Measurements from ENCODE around the gene RPS27.
A peak's percentile ranks its signal among the peaks of the same experiment; 100 is the strongest.
"Not testable (repeated sequence)": the region's sequence is repeated elsewhere in the genome, so short reads cannot be mapped to it uniquely, and the experiment has no call there.

Gene RPS27

DNA sequence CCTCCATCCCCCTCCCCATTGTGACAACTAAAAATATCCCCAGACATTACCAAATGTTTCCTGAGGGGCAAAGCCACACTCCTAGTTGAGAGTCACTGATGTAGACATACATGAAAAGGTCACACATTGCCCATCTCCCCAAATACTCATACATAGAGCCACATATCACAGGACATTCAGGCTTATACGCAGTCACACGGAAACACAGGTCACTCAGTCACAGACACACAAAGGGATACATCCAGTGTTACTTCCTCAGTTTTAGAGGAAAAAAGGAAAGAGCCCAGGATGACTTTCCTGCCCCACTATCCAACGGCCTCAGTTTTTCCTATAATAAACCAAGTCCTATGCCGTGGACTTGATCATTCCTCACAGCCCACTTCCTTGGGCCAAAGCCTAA is 29.1 kb upstream of the RPS27 start:
- DNase-seq (ENCODE audit: low read depth, low spot score), result no peak

DNA sequence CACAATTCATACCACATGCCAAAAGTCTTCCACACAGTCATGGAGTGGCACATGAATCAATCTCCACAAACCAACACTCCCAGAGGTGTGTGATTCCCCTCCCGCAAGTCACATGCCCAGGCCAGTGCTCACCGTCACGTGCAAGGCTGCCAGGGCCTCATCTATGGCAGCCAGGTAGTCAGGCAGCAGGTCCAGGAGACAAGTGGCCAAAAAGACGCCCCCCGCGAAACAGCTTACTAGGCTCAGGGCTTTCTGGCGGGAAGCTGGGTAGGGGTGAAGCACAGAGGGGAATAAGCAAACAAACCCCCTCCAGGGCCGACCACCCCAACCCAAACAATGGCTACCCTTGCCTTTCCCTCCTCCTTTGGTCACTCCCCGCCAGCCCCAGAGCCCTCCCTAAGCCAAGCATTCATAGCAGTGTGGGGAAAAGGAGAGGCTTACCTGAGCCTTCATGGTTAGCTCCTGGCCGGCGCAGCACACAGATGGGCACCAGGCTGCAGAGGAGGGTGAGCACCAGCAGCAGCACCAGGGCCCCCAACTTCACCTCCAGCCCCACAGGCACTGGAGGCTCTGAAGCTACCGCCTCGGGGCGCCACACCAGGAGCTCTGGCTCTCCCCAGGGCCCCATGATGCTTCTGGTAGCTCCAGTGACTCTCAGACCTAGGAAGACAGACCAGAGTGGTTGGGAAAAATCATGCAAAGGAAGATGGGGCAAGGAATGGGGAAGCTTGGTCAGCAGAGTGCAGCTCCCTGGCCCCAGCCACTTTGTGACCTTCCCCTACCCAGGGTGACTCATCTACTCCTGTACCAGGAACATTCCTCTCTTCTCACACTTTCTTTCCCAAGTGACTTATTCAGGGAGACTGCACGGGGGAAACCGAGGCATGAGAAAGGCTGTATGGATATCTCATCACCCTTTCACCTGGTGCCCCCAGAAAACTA is 28.2 kb upstream of the RPS27 start:
- no peak for DNase-seq (ENCODE audit: low read depth, low spot score)

DNA sequence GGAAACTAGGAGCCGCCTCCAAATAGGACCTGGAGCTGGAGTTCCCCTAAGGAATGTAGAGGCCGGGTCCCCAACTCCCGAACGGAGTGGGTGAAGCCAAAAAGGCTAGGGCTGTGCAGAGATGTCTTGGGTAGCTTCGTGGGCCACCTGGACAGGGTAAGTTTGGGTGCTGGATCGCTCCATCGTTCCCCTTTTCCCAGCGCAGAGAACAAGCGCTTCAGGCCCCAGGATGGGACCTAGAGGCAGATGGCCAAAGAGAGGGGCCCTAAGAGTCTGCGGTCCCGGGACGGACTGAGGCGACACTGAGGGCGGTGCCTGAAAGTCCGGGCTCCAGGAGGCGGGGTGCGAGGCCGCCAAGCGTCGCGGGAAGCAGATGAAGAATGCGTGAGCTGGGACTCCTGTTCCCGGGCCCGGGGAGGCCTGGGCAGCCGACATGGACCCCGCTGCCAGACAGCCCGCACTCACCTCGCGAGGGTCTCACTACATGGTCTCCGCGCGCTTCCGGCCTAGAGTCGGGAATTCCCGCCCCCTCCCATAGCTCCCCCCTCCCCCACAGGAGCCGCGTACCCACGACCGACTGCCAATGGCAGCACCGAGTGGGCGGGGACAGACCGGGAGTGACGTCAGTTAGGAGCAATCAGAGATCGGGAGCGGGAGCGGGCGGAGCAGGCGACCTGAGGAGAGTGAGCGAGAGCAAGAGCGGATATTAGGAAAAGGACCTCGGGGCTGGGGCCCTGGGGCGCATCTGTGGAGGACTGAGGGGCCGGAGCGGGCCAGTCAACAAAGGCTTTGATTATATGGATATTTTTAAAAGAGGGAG is 27.3 kb upstream of the RPS27 start, which contains the start of gene SLC39A1:
Gene SLC39A1, minus strand, starts transcription at position 508 of the 820 bp plus-strand sequence. CDS start 822 bp downstream, outside the sequence.
- no peak for DNase-seq (ENCODE audit: low read depth, low spot score)

DNA sequence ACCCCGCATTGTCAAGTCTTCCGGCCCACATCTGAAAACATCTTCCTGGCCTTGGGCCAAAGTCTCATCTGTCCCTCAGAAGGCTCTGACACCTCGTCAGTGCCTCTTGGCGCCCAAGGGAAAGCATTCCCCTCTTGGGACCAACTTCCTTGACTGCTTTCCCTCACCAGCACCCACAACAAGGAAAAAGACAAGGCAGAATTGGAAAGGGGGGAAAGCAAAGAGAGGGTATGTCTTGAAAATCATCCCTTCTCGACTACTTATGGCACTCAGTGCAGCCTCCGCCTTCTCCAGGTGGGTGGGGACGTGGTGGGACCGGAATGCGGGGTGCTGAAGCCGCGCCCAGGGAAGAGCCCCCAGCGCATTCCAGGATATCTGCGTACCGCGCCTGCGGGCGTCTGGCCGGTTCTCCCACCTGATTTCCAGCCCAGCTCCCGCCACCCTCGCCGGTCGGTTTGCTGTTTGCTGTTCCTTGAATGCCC is 26.7 kb upstream of the RPS27 start:
- no peak for DNase-seq (ENCODE audit: low read depth, low spot score)

DNA sequence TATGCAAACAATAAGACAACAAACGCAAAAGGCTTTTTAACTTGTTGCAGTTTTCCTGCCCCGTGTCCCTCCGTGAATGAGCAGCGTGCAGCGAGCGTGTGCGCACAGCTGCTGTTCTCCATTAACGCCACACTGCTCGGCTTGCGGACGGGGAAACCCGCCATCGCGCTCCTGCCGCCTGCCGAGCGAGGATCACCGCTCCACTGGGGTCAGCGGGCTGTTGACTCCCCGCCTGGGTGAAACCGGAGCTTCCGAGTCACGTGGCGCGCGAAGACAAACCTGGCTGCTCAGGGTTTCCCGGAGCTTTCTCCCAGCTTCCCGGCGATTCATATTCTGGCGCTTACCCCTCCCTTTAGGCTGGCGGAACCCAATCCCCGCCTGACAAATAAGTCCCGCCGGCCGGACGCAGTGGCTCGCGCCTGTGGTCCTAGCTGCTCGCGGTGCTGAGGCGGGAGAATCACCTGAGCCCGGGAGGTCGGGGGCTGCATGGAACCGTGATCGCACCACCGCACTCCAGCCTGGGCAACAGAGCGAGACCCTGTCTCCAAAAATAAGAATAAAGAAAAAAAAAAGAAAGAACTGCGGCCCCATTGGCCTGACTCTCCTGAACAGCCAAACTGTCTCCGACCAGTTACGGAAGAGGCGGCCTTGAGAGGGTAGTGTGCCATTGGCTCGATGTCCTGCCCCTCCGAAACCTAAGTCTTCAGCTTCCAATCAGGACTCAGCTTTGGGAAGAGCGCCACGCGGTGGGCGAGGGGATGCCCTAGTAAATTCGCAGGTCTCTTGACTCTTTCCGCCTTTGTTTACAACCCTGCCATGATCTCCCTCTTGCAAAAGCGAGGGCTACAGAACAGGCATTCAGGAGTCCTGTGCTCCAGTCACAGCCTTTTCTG is 23.2 kb upstream of the RPS27 start, which contains the start of gene CREB3L4:
Gene CREB3L4, plus strand, starts transcription at position 796 of the 893 bp plus-strand sequence. CDS start 624 bp downstream, outside the sequence.
- peak; percentile 98 for DNase-seq (ENCODE audit: low read depth, low spot score)

DNA sequence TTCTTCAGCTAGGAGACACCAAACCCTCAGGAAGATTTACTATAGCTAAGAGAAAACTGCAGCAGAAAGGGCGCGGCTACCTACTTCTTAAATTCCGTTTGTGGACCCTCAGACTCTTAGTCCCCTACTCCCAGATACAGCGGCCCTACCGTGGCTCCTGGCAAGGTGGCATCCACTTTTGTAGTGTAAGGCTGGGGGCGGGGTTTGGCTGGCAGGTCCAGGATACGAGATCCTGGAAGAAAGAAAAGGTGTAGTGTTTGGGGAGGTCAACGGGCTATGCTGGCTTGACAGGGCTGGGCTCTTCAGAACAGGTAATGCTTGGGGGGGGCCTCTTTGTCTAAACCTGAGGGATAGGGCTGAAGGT is 22.6 kb upstream of the RPS27 start:
- no peak for DNase-seq (ENCODE audit: low read depth, low spot score)

DNA sequence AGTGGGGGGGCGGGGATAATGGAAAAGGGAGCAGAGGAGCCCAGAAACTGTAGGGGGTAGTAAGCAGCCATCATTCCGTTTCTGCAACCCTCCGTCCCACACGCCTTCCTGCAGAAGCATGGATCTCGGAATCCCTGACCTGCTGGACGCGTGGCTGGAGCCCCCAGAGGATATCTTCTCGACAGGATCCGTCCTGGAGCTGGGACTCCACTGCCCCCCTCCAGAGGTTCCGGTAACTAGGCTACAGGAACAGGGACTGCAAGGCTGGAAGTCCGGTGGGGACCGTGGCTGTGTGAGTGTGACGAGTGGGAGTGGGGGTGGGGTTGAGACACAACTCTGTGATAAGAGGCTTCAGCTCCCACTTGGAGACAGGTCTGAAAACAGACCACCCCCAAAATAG is 22.2 kb upstream of the RPS27 start:
- no peak for DNase-seq (ENCODE audit: low read depth, low spot score)

DNA sequence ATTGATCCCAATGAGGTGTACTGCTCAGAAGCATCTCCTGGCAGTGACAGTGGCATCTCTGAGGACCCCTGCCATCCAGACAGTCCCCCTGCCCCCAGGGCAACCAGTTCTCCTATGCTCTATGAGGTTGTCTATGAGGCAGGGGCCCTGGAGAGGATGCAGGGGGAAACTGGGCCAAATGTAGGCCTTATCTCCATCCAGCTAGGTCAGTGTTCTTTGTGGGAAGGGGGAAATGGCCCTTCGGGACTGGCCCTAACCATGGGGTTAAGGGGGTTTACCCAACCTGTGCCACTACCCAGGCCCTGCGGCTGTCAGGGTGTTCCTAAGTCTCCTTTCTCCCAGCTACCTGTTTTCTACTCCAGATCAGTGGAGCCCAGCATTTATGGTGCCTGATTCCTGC is 21.6 kb upstream of the RPS27 start:
- DNase-seq (ENCODE audit: low read depth, low spot score), result no peak

DNA sequence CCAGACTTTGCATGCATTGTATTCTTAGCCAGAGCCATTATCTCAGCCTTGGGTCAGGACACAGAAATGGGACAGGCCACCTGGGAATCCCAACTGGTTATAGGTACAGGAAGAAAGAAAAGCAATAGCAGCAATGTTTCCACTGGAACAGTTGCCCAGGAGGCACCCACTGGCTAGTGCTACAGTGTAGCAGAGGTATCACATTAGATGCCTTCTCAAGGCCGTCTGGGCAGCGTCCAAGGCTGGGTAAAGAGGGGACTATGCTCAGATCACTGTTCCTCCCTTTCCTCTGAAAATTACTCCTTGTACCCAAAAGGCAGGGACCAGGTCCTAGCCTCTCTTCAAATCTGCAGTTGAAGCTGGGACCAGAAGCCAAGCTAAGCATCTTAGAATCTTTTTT is 20.2 kb upstream of the RPS27 start:
- no peak for DNase-seq (ENCODE audit: low read depth, low spot score)

DNA sequence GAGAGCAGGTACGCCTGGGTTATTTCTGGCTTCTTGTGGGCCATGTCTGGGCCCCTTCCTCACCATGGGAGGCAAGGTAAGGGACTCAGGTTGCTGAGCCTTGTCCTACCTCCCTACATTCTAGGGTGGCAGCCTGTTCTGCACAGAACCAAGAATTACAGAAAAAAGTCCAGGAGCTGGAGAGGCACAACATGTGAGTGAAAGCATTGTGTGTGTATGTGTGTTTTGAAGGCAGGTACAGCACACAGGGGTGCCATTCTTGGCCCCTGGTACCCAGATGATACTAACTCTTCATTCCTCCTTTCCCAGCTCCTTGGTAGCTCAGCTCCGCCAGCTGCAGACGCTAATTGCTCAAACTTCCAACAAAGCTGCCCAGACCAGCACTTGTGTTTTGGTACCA is 17.5 kb upstream of the RPS27 start:
- DNase-seq (ENCODE audit: low read depth, low spot score), result no peak

DNA sequence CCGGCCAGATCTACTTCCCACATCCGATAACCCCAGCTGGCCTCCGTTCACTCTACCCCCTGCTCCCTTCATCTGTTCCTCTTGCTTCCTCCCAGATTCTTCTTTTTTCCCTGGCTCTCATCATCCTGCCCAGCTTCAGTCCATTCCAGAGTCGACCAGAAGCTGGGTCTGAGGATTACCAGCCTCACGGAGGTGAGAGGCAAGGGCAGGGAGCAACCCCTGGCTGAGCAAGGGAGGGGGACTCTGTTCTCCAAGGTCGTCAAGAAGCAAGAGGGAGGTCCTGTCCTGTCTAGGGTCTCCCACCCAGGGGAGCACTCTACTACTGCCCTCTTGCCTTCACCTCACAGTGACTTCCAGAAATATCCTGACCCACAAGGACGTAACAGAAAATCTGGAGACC is 17.0 kb upstream of the RPS27 start:
- no peak for DNase-seq (ENCODE audit: low read depth, low spot score)

DNA sequence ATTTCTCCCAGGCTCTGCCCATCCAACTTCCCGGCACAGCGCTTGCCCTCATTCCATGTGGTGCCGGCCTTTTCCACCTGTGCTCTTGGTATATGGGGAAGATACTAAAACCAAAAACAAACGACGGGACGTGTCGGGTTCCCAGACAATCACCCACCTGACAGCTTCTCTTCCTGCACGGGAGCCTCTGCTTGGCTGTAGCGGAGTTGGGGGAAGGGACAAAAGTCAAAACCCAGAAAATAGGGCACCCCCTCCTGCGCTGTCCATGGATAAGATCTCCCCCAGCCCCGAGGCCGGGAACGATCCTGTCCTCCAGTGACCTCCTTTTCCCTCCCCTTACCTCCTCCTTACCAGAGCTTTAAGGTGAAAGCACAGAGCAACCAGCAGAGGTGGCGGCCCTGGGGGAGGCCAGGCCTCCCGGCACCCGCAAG is 13.7 kb upstream of the RPS27 start:
- no peak for DNase-seq (ENCODE audit: low read depth, low spot score)

DNA sequence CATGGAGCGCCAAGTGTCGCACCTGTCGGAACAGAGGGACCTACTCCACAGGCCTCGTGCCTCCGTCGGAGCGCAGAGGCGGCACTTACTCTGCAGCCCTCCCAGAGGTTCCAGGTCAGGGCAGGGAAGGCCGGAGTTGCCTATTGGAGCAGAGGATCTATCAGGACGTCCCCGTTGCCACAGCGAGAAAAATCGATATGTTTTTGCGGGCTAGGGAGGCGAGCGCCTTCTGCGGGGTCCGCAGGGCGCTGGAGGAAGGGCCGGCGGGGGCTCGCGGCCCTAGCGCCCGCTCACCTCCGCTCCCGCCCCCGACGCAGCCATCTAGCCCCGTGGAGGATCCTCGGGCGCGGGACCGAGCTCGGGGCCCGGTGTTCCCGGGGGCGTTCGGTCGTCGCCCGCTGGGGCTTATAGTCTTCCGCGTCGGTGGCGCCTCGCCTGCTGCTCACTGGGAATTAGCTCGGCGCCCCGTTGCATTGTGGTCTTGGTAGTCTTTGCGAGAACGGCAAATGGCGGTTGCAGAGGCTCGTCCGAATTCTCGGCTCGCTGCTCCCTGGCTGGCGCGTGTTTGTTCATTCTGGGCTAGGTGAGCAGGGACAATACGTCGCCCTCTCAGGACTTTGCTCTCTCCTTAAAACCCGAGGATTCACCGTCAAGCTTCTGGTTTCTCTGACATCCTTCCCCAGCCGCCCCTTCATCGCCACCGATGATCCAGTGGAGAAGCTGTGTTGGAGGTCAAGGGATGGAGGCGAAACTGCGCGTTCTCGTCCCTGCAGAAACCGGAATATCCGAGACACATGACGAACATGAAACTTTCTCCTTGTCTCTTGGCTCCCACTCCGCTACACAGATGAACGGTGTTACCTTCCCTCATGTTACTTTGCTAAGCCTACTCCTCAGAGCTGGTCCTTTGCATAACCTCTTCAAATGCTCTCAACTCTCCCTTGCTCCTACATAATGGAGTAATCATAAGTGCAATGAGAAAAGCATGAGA is 13.0 kb upstream of the RPS27 start, which contains the start of gene JTB:
Gene JTB, minus strand, starts transcription at position 425 of the 991 bp plus-strand sequence. Its CDS starts 422 bp downstream, at position 3.
- DNase-seq (ENCODE audit: low read depth, low spot score), result no peak

DNA sequence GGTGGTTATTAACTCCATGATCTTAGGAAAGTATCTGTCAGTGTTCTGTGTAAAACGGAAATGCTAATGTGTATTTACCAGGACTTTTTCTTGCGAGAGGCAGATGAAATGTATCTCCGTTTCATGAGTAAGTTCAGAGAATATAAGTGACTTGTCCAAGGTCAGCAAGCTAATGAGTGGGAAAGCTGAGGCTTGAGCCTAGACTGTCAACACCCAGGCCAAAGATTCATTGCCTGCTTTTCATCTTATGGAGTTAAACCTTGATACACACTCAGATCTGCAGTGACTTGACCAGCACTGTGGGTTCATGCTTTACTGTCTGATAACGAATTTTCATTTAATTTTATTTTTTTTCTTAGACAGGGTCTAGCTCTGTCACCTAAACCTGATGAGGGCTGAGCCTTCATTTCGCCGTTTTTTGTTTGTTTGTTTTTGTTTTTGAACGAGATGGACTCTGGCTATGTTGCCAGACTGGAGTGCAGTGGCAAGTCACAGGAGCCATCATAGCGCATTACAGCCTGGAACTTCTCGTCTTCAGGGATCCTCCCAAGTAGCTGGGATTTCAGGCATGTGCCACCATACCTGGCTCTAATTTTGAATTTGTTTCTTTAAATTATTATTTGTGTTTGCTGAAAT is 12.2 kb upstream of the RPS27 start:
- no peak for DNase-seq (ENCODE audit: low read depth, low spot score)

DNA sequence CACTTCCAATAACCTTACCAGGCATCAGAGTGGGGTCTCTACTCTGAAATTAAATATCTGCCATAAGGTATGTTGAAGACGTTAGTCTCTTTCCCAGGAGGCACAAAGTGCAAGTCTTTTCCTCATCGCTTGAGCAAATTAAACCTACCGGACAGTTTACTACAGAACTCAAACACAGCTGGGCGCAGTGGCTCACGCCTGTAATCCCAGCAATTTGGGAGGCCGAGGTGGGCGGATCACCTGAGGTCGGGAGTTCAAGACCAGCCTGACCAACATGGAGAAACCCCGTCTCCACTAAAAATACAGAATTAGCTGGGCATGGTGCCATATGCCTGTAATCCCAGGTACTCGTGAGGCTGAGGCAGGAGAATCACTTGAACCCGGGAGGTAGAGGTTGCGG is 11.5 kb upstream of the RPS27 start:
- DNase-seq (ENCODE audit: low read depth, low spot score), result not testable (repeated sequence)

DNA sequence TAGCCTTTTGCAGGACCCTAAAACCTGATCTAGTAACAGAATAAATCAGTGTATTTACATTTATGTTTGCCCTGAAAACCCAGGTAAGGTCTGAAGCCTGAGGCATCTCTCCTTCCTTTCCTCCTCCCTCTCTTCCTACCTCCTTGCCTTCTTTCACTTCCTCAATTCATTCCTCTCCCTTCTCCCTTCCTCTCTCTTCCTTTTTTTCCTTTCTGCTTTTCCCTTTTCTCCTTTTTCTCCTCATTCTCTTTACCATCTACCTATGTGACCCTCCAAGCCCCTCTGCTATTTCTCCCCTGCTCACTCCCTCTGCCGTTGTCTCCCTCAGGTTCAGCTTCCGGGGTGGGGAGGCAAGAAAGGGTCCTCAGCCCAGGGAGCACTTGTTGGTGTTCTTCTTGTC is 8.8 kb upstream of the RPS27 start:
- DNase-seq (ENCODE audit: low read depth, low spot score), result not testable (repeated sequence)

DNA sequence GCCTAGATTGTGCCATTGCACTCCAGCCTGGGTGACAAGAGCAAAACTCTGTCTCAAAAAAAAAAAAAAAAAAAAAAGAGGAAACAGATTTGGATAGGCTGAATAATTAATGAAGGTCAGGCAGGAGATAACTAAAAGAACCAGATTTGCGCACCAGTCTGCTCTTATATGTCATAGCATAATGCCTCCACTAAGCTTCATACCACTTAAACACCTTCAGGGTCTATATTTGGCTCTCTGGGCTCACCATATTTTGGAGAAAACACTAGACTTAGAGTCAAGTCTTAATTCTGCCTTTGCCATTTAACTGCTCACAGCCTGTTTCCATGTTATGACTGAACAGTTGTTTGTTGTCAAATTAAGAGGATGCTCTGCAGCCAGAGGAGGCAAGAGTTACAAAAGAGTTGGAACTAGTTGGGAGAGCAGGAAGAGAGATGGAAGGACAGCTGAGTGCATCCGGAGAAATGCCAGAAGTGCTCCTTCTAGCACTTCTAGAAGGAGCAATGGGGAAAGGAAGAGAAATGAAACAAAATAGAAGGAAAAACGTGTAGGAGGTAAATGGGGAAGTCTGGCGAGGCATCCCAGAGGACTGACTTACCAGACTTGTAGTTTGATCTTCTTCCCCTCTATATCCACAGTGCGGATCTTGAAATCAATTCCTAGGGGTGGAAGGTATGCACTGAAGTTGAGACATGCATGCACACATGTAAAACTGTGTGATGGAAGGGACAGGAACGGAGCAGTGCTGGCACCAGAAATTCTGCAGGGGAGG is 6.3 kb upstream of the RPS27 start:
- no peak for DNase-seq (ENCODE audit: low read depth, low spot score)

DNA sequence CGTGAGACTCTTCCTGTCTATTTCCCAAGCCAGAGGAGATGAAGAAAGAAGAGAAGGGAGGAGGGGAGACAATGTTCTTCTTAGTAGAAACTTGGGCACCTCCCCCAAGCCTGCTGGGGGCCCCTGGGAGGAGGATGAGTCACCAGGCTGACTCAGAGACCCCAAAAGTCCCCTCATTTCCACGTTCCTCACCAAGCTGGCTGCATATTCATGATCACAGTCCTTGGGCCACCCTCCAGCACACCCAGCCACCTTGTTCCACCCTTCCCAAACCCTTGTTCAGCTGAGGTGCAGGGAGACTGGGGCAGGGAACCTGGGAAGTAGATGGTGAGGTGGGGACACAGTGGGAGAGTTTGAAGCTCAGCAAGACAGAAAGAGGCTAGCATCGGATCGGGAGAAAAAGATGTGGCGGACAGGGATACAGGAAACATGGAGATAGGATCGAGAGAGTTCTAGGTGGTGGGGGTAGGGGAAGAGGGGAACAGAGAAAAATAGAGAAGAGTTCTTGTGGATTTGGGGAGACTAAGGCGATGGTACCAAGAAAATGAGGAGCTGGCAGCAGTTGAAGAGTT is 5.1 kb upstream of the RPS27 start:
- DNase-seq (ENCODE audit: low read depth, low spot score), result no peak
